Cardiac muscle cell (in vitro differentiated cells and primary cell): Measurements from ENCODE around the gene DOCK10. TPM values are rescaled to one million over a fixed set of nuclear protein-coding genes. Genes with fewer than 3 reads are reported as not detected.

Experiments
- DNase-seq, 2 donors: peaks; one replicate each; pipeline versions ENCODE4 v3.0.0 to v3.0.0-alpha.2; 2010 to 2017; ENCODE audit warnings: low read depth in 1 of 2, low spot score in 1 of 2
- H3K27ac ChIP-seq: fragments of 200-600 bp; sonication (generic); 2 replicates; pipeline ENCODE4 v1.5.1; 2016
- H3K27me3 ChIP-seq: fragments of 200-600 bp; sonication (generic); 2 replicates; pipeline ENCODE4 v1.6.0; 2016; ENCODE audit warnings: control low read depth
- H3K36me3 ChIP-seq: fragments of 200-600 bp; sonication (generic); 2 replicates; pipeline ENCODE4 v1.5.1; 2016; ENCODE audit warnings: control low read depth
- H3K4me1 ChIP-seq: fragments of 200-600 bp; sonication (generic); 2 replicates; pipeline ENCODE4 v1.8.1; 2017; ENCODE audit warnings: low read depth, mild to moderate bottlenecking, mixed run types
- H3K4me3 ChIP-seq: fragments of 200-600 bp; sonication (generic); 2 replicates; pipeline ENCODE4 v1.5.1; 2016; ENCODE audit warnings: mild to moderate bottlenecking
- H3K9me3 ChIP-seq: fragments of 200-600 bp; sonication (generic); 2 replicates; pipeline ENCODE4 v1.5.1; 2017; ENCODE audit warnings: low read depth, mild to moderate bottlenecking, control low read depth
- CTCF ChIP-seq: IDR thresholded peaks from 2 replicates; pipeline ENCODE4 v1.5.1; 2012; ENCODE audit warnings: low read depth, mild to moderate bottlenecking, low read length
- polyA plus RNA-seq: library from polyadenylated mRNA; unstranded; fragments of >200 nt; fragmentation: Nextera tagmentation; extraction: Ambion mirVana; gene quantifications from 2 replicates; pipeline ENCODE4 v1.2.1, GENCODE V29; 2016
- total RNA-seq: library from RNA; depleted of rRNA; stranded (reverse); fragments of >200 nt; gene quantifications from 2 replicates; pipeline ENCODE4 v1.2.3, GENCODE V29; 2016

Gene DOCK10
- total and polyA plus RNA-seq, 2 experiments from 2014 or later, result not detected

GRCh38 chr2:225083276-225083675, 41.0 kb upstream of the DOCK10 start:
- H3K27ac ChIP-seq, result no peak overlapping the region
- H3K4me3 ChIP-seq, result no peak overlapping the region
- no peak for DNase-seq
- H3K4me1 ChIP-seq, result no peaks in the 10 kb centered on the region
- no peaks in the 10 kb centered on the region for H3K27me3 ChIP-seq
- no peaks in the 10 kb centered on the region for H3K36me3 ChIP-seq
- TF ChIP-seq CTCF, result no peak
- H3K9me3 ChIP-seq, result no peaks in the 10 kb centered on the region

- DNase-seq, result no peak
- no peaks in the 10 kb centered on the region for H3K36me3 ChIP-seq
Observed at GRCh38 chr2:225076125-225076524, 33.9 kb upstream of the DOCK10 start.

GRCh38 chr2:225074919-225075681, 32.8 kb upstream of the DOCK10 start:
- no peak overlapping the region for H3K4me3 ChIP-seq
- no peaks in the 10 kb centered on the region for H3K4me1 ChIP-seq
- no peak for DNase-seq
- no peaks in the 10 kb centered on the region for H3K9me3 ChIP-seq
- H3K27me3 ChIP-seq, result no peaks in the 10 kb centered on the region
- TF ChIP-seq CTCF, result no peak
- no peaks in the 10 kb centered on the region for H3K36me3 ChIP-seq
- H3K27ac ChIP-seq, result no peak overlapping the region

More at GRCh38 chr2:225076125-225076524, 33.9 kb upstream of the DOCK10 start:
- TF ChIP-seq CTCF, result no peak
- Histone ChIP-seq H3K27me3 (no peaks in the 10 kb centered on the region), H3K27ac (no peak overlapping the region), H3K4me3 (no peak overlapping the region), H3K4me1 (no peaks in the 10 kb centered on the region), H3K9me3 (no peaks in the 10 kb centered on the region)

- Histone ChIP-seq H3K27ac (no peak overlapping the region), H3K9me3 (no peaks in the 10 kb centered on the region), H3K4me3 (no peak overlapping the region), H3K4me1 (no peaks in the 10 kb centered on the region), H3K27me3 (no peaks in the 10 kb centered on the region), H3K36me3 (no peaks in the 10 kb centered on the region)
- no peak for TF ChIP-seq CTCF
- no peak for DNase-seq
Observed at GRCh38 chr2:225074366-225074765, 32.1 kb upstream of the DOCK10 start.

- Histone ChIP-seq H3K27me3 (no peaks in the 10 kb centered on the region), H3K27ac (no peak overlapping the region), H3K36me3 (no peaks in the 10 kb centered on the region), H3K9me3 (no peaks in the 10 kb centered on the region), H3K4me1 (no peaks in the 10 kb centered on the region), H3K4me3 (no peak overlapping the region)
- no peak for DNase-seq
- TF ChIP-seq CTCF, result no peak
Observed at GRCh38 chr2:225073198-225073597, 30.9 kb upstream of the DOCK10 start.
